GM12878 (cell line): ENCODE measurements around the gene ST3GAL5. TPM values are rescaled to one million over a fixed set of nuclear protein-coding genes. Genes with fewer than 3 reads are reported as not detected.

Experiments
- ATAC-seq: fragments of 200-7000 bp; cut with Tn5 transposase; 3 replicates; pipeline ENCODE4 v1.9.1; 2020; ENCODE audit warnings: mild to moderate bottlenecking, moderate library complexity
- BruUV-seq: library from RNA; stranded (reverse); fragments of 400-500 nt; replicated peaks from 2 replicates; lab custom pipeline; 2021; lab: Mats Ljungman, UMichigan
- CTCF ChIA-PET: fragments of 300-600 bp; sonication (Branson Sonifier 250); formaldehyde crosslinking; extraction: SDS; loops from one replicate; lab custom pipeline; 2021; ENCODE audit warnings: inconsistent platforms; lab: Yijun Ruan, JAX
- POLR2A ChIA-PET: fragments of 350-600 bp; formaldehyde crosslinking; extraction: SDS; loops from one replicate; lab custom pipeline; 2021; ENCODE audit warnings: inconsistent platforms; lab: Charles Lee
- RAD21 ChIA-PET: fragments of 300-600 bp; sonication (Branson Sonifier 250); formaldehyde crosslinking; loops from one replicate; lab custom pipeline; 2023; ENCODE audit warnings: antibody characterized with exemption; ENCODE audit not compliant: unreplicated experiment; lab: Charles Lee
- SMC1A ChIA-PET: fragments of 300-600 bp; sonication (Branson Sonifier 250); formaldehyde crosslinking; loops from one replicate; lab custom pipeline; 2023; ENCODE audit not compliant: unreplicated experiment, uncharacterized antibody; lab: Charles Lee
- DNase-seq: peaks from one replicate; pipeline ENCODE4 v3.0.0-alpha.2; 2011; ENCODE audit warnings: low read depth, low spot score
- FAIRE-seq: peaks from 3 replicates; lab custom pipeline; 2011; peaks lifted over from hg19 to GRCh38; lab: Jason Lieb, UNC
- H2AFZ ChIP-seq: 2 replicates; pipeline ENCODE4 v1.6.0; 2011; ENCODE audit warnings: low read depth, low read length, control low read depth; ENCODE audit not compliant: control insufficient read depth
- H3K27ac ChIP-seq: 2 replicates; pipeline ENCODE4 v1.5.1; 2011; ENCODE audit warnings: control low read depth; ENCODE audit not compliant: control insufficient read depth, insufficient read depth
- H3K27me3 ChIP-seq, 2 experiments: replicated peaks in 1 of 2; 2 replicates each; pipeline versions ENCODE4 v1.6.0 to v1.6.1; 2011; ENCODE audit warnings: low read length in 1 of 2; ENCODE audit not compliant: control insufficient read depth in 2 of 2, insufficient read depth in 2 of 2
- H3K36me3 ChIP-seq, 2 experiments: 2 replicates each; pipeline ENCODE4 v1.5.1; 2011; ENCODE audit warnings: low read length in 1 of 2; ENCODE audit not compliant: control insufficient read depth in 2 of 2, insufficient read depth in 2 of 2
- H3K4me1 ChIP-seq: 2 replicates; pipeline ENCODE4 v1.6.1; 2011; ENCODE audit warnings: mild to moderate bottlenecking, low read length, moderate library complexity, mixed read lengths; ENCODE audit not compliant: control insufficient read depth, insufficient read depth
- H3K4me2 ChIP-seq: 2 replicates; pipeline ENCODE4 v1.6.0; 2011; ENCODE audit warnings: control low read depth; ENCODE audit not compliant: control insufficient read depth, insufficient read depth
- H3K4me3 ChIP-seq: fragments of 200-600 bp; sonication (generic); 2 replicates; pipeline ENCODE4 v1.5.1; 2016
- H3K79me2 ChIP-seq: 2 replicates; pipeline ENCODE4 v1.6.0; 2011; ENCODE audit warnings: low read length; ENCODE audit not compliant: control insufficient read depth, insufficient read depth
- H3K9ac ChIP-seq: 2 replicates; pipeline ENCODE4 v1.8.0; 2011; ENCODE audit warnings: low read length, control low read depth, mixed read lengths; ENCODE audit not compliant: control insufficient read depth, insufficient read depth
- H3K9me3 ChIP-seq: replicated peaks from 3 replicates; pipeline ENCODE4 v1.5.1; 2011; ENCODE audit warnings: mild to moderate bottlenecking, low read length; ENCODE audit not compliant: control insufficient read depth, insufficient read depth
- H4K20me1 ChIP-seq: 2 replicates; pipeline ENCODE4 v1.6.0; 2011; ENCODE audit not compliant: control insufficient read depth, insufficient read depth
- ASH2L ChIP-seq: fragments of 300-600, 200-600 bp; sonication (generic); IDR thresholded peaks from 2 replicates; pipeline ENCODE4 v1.6.1; 2017; ENCODE audit warnings: low read depth, mild to moderate bottlenecking, borderline replicate concordance
- BCL3 ChIP-seq: IDR thresholded peaks from 2 replicates; pipeline ENCODE4 v1.6.1; 2011; ENCODE audit warnings: borderline replicate concordance, low read depth, mild to moderate bottlenecking, moderate library complexity, low read length; ENCODE audit not compliant: insufficient read depth, poor library complexity, severe bottlenecking
- CEBPZ ChIP-seq: fragments of 150-350 bp; IDR thresholded peaks from 2 replicates; pipeline ENCODE4 v1.6.1; 2016; ENCODE audit warnings: low read depth, low read length
- ELK1 ChIP-seq: IDR thresholded peaks from 2 replicates; pipeline ENCODE4 v1.6.1; 2012; ENCODE audit warnings: low read depth, low read length, improper control_type of control experiment
- MAX ChIP-seq: IDR thresholded peaks from 2 replicates; pipeline ENCODE4 v1.6.1; 2012; ENCODE audit warnings: low read depth, low read length, improper control_type of control experiment
- MYB ChIP-seq: fragments of 150-350 bp; IDR thresholded peaks from 2 replicates; pipeline ENCODE4 v1.6.1; 2014; ENCODE audit warnings: mild to moderate bottlenecking, low read depth, low read length, borderline replicate concordance
- NFYB ChIP-seq: IDR thresholded peaks from 2 replicates; pipeline ENCODE4 v1.6.1; 2011; ENCODE audit warnings: low read depth, mild to moderate bottlenecking, low read length, improper control_type of control experiment, moderate library complexity; ENCODE audit not compliant: insufficient read depth
- RUNX3 ChIP-seq: IDR thresholded peaks from 2 replicates; pipeline ENCODE4 v1.6.1; 2012; ENCODE audit warnings: low read length, inconsistent platforms
- ZNF384 ChIP-seq: IDR thresholded peaks from 2 replicates; pipeline ENCODE4 v1.6.1; 2012; ENCODE audit warnings: low read depth, mild to moderate bottlenecking, low read length, improper control_type of control experiment, borderline replicate concordance
- WGBS: methylation state at CpG from one replicate; pipeline ENCODE4 v1.1.6; 2016; ENCODE audit warnings: low lambda C conversion rate; ENCODE audit not compliant: insufficient replicate concordance, insufficient coverage; ENCODE audit errors: missing lambda C conversion rate; 5-methylcytosine and 5-hydroxymethylcytosine counted together
- in situ Hi-C: fragments of 300-500 bp; cut with MboI; formaldehyde crosslinking; loops from 9 replicates; pipeline ENCODE4 v1.14.3; 2018; ENCODE audit warnings: mixed read lengths
- intact Hi-C: fragments of 100-400 bp; cut with micrococcal nuclease; formaldehyde crosslinking; loops from one replicate; pipeline ENCODE4 v1.14.2; 2022; ENCODE audit not compliant: unreplicated experiment
- polyA plus RNA-seq, 11 experiments: library from polyadenylated mRNA; depleted of rRNA in 4 of 11; unstranded in 6 of 11; stranded (reverse) in 5 of 11; fragments of >200 nt; fragmentation: Nextera tagmentation in 4 of 11; fragmentation: Illumina TruSeq in 1 of 11; extraction: Ambion mirVana in 4 of 11; extraction: Trizol in 1 of 11; gene quantifications; 1 replicate in 1 of 11; 2 replicates in 10 of 11; pipeline versions ENCODE4 v1.2.1 to v1.2.3, GENCODE V29; 2011 to 2016; ENCODE audit warnings: inconsistent platforms in 2 of 11, missing spikeins in 2 of 11, low read depth in 1 of 11
- total RNA-seq, 4 experiments: library from RNA; depleted of rRNA in 3 of 4; stranded (reverse); fragments of >200 nt in 3 of 4; fragmentation: Illumina TruSeq in 1 of 4; extraction: Trizol in 1 of 4; gene quantifications; 2 replicates each; pipeline versions ENCODE4 v1.2.1 to v1.2.3, GENCODE V29; 2013 to 2021
- TF ChIP-seq, protein P1 (sequence below): fragments of 450-650 bp; IDR thresholded peaks from 2 replicates; pipeline ENCODE4 v1.6.1; 2014; ENCODE audit warnings: mild to moderate bottlenecking

The ST3GAL5 gene
- total and polyA plus RNA-seq, 10 of the 15 experiments (the other 5 are each of a cell fraction or from before 2014, with no cell fraction given) = 5.2 to 60.9 (median 10.2) TPM

DNA sequence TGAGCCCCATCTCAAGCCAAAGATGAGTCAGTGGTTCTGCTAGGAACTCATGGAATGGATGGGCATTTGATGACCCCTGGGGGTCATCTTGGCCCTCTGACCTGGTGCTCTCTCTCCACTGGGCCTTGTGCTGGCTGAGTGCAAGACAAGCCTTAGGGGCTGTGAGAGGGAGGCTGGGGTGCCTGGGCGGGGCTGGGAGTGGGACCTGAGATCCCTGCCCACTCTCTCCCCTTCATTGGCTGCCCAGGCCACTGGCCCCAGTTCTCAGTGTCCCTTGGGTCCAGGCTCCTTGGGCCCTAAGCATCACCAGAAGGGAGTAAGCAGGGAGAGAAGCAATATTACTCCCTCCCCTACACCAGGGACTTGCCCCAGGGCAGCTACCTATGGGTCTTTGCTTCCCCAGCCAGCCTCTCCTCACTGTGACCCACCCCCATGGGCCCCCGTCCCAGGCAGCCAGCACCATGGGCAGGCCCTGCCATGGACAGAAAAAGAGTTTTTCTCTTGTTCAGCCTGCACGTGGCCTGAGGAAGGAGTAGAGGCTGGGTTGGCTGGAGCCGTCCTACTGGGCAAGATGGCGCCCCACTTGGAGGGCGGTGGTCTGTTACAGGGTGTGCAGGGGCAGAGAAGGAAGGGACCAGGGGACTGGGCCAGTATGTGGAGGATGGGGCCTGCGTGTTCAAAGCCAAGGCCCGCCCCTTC, 101.4 kb downstream of the ST3GAL5 start:
- ChIA-PET SMC1A (interaction anchor here (1.2 kb wide), 1 partner anchor 16 kb away, joined by 3 read pairs; no protein-coding TSS in a partner anchor), CTCF (no interaction called here), RAD21 (interaction anchor here (1.7 kb wide), 1 partner anchor 26 kb away, joined by 4 read pairs; no protein-coding TSS in a partner anchor), POLR2A (no interaction called here)
- no peaks in the 10 kb centered on the region for H4K20me1 ChIP-seq
- peaks cover 4 to 7% of the 10 kb centered on the region in 2 experiments; a peak in 3 of 4 replicates for H3K27me3 ChIP-seq
- no peak overlapping the region for H2AFZ ChIP-seq
- no peaks in the 10 kb centered on the region for H3K4me1 ChIP-seq
- no peaks in the 10 kb centered on the region for H3K36me3 ChIP-seq
- no peaks in the 10 kb centered on the region for H3K79me2 ChIP-seq
- BruUV-seq = no TSS peak
- no peak for ATAC-seq
- no peak overlapping the region for H3K27ac ChIP-seq
- H3K9me3 ChIP-seq = no peaks in the 10 kb centered on the region
- H3K4me2 ChIP-seq = no peak overlapping the region
- intact Hi-C loops (no loop called here), in situ Hi-C loops (no loop called here)
- no peak overlapping the region for H3K4me3 ChIP-seq
- TF ChIP-seq, protein P1, sequence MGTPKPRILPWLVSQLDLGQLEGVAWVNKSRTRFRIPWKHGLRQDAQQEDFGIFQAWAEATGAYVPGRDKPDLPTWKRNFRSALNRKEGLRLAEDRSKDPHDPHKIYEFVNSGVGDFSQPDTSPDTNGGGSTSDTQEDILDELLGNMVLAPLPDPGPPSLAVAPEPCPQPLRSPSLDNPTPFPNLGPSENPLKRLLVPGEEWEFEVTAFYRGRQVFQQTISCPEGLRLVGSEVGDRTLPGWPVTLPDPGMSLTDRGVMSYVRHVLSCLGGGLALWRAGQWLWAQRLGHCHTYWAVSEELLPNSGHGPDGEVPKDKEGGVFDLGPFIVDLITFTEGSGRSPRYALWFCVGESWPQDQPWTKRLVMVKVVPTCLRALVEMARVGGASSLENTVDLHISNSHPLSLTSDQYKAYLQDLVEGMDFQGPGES = no peak
- TF ChIP-seq BCL3 (no peak), MYB (no peak), ZNF384 (no peak), NFYB (no peak), CEBPZ (no peak), ASH2L (no peak), MAX (no peak), ELK1 (no peak), RUNX3 (no peak)
- WGBS = 29% methylated on average over 7 of the region's 8 CpGs
- no peak for FAIRE-seq
- no peak overlapping the region for H3K9ac ChIP-seq
- DNase-seq = no peak
